Fibroblast of lung (primary cell): Measurements from ENCODE around the gene TLL2. TPM values are rescaled to one million over a fixed set of nuclear protein-coding genes. Genes with fewer than 3 reads are reported as not detected.
A peak's percentile ranks its signal among the peaks of the same experiment; 100 is the strongest.

Experiments
- DNase-seq, 2 donors: peaks; one replicate each; pipeline versions ENCODE4 v3.0.0 to v3.0.0-alpha.2; 2010; ENCODE audit warnings: low read depth in 2 of 2
- H2AFZ ChIP-seq: 2 replicates; pipeline ENCODE4 v1.5.1; 2012; ENCODE audit warnings: low read length, control low read depth, inconsistent platforms
- H3K27ac ChIP-seq: 2 replicates; pipeline ENCODE4 v1.5.1; 2011; ENCODE audit warnings: low read length, control low read depth; ENCODE audit not compliant: insufficient read depth
- H3K27me3 ChIP-seq: 2 replicates; pipeline ENCODE4 v1.5.1; 2011; ENCODE audit warnings: mild to moderate bottlenecking, low read length; ENCODE audit not compliant: control insufficient read depth, insufficient read depth
- H3K36me3 ChIP-seq: 2 replicates; pipeline ENCODE4 v1.5.1; 2011; ENCODE audit warnings: low read length; ENCODE audit not compliant: control insufficient read depth, insufficient read depth
- H3K4me1 ChIP-seq: 2 replicates; pipeline ENCODE4 v1.5.1; 2011; ENCODE audit warnings: low read length; ENCODE audit not compliant: control insufficient read depth, insufficient read depth; ENCODE audit errors: extremely low read depth
- H3K4me2 ChIP-seq: 2 replicates; pipeline ENCODE4 v1.5.1; 2011; ENCODE audit warnings: low read length, control low read depth; ENCODE audit not compliant: insufficient read depth; ENCODE audit errors: extremely low read depth
- H3K4me3 ChIP-seq, 4 experiments: fragments of 200-600 bp in 1 of 4; sonication (generic) in 1 of 4; replicated peaks in 1 of 4; 2 replicates each; pipeline ENCODE4 v1.5.1; 2011 to 2016; ENCODE audit warnings: low read length in 4 of 4, low read depth in 3 of 4, mild to moderate bottlenecking in 3 of 4, control low read depth in 2 of 4, inconsistent platforms in 1 of 4, mixed read lengths in 1 of 4; ENCODE audit not compliant: insufficient read depth in 1 of 4; ENCODE audit errors: control extremely low read depth in 1 of 4
- H3K79me2 ChIP-seq: 2 replicates; pipeline ENCODE4 v1.5.1; 2012; ENCODE audit warnings: mild to moderate bottlenecking, low read length, inconsistent platforms; ENCODE audit not compliant: control insufficient read depth, insufficient read depth
- H3K9ac ChIP-seq: 2 replicates; pipeline ENCODE4 v1.5.1; 2011; ENCODE audit warnings: mild to moderate bottlenecking, low read length, control low read depth; ENCODE audit not compliant: insufficient read depth
- H3K9me3 ChIP-seq: 2 replicates; pipeline ENCODE4 v1.5.1; 2012; ENCODE audit warnings: low read depth, low read length; ENCODE audit not compliant: control insufficient read depth, insufficient read depth
- H4K20me1 ChIP-seq: 2 replicates; pipeline ENCODE4 v1.5.1; 2011; ENCODE audit warnings: low read length; ENCODE audit not compliant: control insufficient read depth, insufficient read depth; ENCODE audit errors: extremely low read depth
- EZH2 ChIP-seq: IDR thresholded peaks from 2 replicates; pipeline ENCODE4 v1.5.1; 2012; ENCODE audit warnings: low read length, control low read depth, mild to moderate bottlenecking; ENCODE audit errors: missing control alignments
- polyA plus RNA-seq, 2 donors: library from polyadenylated mRNA; depleted of rRNA in 1 of 2; stranded (reverse) in 1 of 2; unstranded in 1 of 2; fragments of >200 nt; gene quantifications; 2 replicates each; pipeline ENCODE4 v1.2.1, GENCODE V29; 2011 to 2012; ENCODE audit warnings: missing spikeins in 1 of 2
- total RNA-seq: library from RNA; depleted of rRNA; stranded (reverse); fragments of >200 nt; gene quantifications from 2 replicates; pipeline ENCODE4 v1.2.1, GENCODE V29; 2014
- TF ChIP-seq, protein P1 (sequence below), 2 donors: IDR thresholded peaks in 1 of 2; conservative IDR thresholded peaks in 1 of 2; 1 replicate in 1 of 2; 2 replicates in 1 of 2; pipeline ENCODE4 v1.5.1; 2011 to 2012; ENCODE audit warnings: low read length in 2 of 2, control low read depth in 1 of 2, inconsistent platforms in 1 of 2, low read depth in 1 of 2, mild to moderate bottlenecking in 1 of 2

Gene TLL2
- total and polyA plus RNA-seq, 2 donors (not counting 1 experiment from before 2014, with no cell fraction given), result 0.05 to 0.17 TPM

DNA sequence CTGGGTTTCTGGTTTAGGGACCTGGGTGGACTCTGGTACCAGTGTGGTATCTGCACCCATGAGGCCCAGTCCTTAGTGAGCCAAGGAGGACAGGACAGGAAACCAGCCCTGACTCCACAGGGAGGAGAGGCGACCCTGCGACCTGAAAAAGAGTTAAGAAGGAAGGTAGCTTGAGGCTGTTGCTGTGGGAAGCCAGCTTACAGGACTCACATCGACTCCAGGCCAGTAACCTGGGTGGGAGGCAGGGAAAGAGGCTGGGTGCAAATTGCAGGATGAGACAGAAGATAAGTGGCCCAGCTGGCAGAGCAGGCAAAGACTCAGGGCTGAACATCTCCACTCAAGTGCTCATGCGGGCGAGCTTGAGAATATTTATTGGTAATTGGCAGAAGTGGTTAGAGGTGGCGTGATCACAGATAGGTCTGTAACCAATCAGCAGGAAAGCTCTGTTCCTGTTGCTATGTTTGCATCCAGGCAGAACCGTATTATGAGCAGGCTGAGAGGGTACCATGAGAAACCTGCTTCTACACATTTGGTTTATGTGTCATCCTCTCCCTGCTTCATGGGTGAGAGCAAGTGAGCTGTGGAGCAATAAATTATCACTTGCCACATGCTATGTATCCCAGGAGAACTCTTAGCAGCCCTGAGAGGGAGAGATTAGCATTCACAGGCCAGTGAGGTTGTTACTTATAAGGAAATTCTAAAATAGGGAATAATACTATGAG is 11.0 kb downstream of the TLL2 start:
- no peak for DNase-seq
- H3K79me2 ChIP-seq, result no peaks in the 10 kb centered on the region
- no peak overlapping the region for H3K4me3 ChIP-seq
- TF ChIP-seq, protein P1, sequence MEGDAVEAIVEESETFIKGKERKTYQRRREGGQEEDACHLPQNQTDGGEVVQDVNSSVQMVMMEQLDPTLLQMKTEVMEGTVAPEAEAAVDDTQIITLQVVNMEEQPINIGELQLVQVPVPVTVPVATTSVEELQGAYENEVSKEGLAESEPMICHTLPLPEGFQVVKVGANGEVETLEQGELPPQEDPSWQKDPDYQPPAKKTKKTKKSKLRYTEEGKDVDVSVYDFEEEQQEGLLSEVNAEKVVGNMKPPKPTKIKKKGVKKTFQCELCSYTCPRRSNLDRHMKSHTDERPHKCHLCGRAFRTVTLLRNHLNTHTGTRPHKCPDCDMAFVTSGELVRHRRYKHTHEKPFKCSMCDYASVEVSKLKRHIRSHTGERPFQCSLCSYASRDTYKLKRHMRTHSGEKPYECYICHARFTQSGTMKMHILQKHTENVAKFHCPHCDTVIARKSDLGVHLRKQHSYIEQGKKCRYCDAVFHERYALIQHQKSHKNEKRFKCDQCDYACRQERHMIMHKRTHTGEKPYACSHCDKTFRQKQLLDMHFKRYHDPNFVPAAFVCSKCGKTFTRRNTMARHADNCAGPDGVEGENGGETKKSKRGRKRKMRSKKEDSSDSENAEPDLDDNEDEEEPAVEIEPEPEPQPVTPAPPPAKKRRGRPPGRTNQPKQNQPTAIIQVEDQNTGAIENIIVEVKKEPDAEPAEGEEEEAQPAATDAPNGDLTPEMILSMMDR (conservative IDR thresholded peaks at IDR 0.05 in 1 of 2, IDR thresholded peaks at IDR 0.05 in 1 of 2; ENCODE audit: low read depth in 1 of 2, low read length in 2 of 2), result no peak
- TF ChIP-seq EZH2, result no peak
- H3K36me3 ChIP-seq, result no peaks in the 10 kb centered on the region
- no peaks in the 10 kb centered on the region for H3K9me3 ChIP-seq
- H3K4me1 ChIP-seq, result no peaks in the 10 kb centered on the region
- no peak overlapping the region for H2AFZ ChIP-seq
- no peak overlapping the region for H3K4me2 ChIP-seq
- H4K20me1 ChIP-seq, result no peaks in the 10 kb centered on the region
- H3K27ac ChIP-seq, result no peak overlapping the region
- H3K27me3 ChIP-seq, result no peaks in the 10 kb centered on the region
- H3K9ac ChIP-seq, result no peak overlapping the region

DNA sequence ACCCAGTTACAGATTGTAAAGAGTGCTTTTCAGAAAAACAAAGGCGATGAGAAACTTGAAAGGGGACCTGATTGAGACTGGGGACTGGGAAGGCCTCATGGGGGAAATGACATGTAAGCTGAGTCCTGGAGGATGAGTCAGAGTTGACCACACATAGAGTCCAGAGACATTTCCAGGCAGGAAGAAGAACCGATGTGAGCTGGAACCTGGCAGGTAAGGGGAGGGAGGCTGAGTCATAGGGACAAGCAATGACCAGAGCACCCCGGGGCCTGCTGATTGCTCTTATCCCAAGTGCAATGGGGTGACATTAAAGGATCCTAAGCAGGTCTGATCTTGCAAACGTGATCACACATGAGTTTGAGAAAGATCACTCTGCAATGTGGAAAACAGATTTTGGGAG is 11.7 kb downstream of the TLL2 start:
- no peak for TF ChIP-seq EZH2
- TF ChIP-seq, protein P1 (conservative IDR thresholded peaks at IDR 0.05 in 1 of 2, IDR thresholded peaks at IDR 0.05 in 1 of 2; ENCODE audit: low read depth in 1 of 2, low read length in 2 of 2), result no peak
- peak in 1 of 2 donors; percentile 42 for DNase-seq
- Histone ChIP-seq H3K9me3 (no peaks in the 10 kb centered on the region), H3K4me1 (no peaks in the 10 kb centered on the region), H3K36me3 (no peaks in the 10 kb centered on the region), H4K20me1 (no peaks in the 10 kb centered on the region), H2AFZ (no peak overlapping the region), H3K4me3 (no peak overlapping the region), H3K4me2 (no peak overlapping the region), H3K79me2 (no peaks in the 10 kb centered on the region), H3K9ac (no peak overlapping the region), H3K27ac (no peak overlapping the region), H3K27me3 (no peaks in the 10 kb centered on the region)

DNA sequence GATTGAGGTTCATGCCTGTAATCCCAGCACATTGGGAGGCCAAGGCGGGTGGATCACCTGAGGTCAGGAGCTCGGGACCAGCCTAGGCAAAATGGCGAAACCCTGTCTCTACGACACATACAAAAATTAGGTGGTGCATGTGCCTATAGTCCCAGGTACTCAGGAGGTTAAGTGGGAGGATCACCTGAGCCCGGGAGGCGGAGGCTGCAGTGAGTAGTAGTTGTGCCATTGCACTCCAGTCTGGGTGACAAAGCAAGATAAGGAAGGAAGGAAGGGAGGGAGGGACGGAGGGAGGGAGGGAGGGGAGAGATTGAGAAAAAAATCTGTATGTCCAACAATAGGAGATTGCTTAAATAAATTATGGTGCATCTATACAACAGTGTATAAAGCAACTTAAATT is 13.2 kb downstream of the TLL2 start:
- Histone ChIP-seq H3K4me2 (no peak overlapping the region), H3K9ac (no peak overlapping the region), H3K79me2 (no peaks in the 10 kb centered on the region), H2AFZ (no peak overlapping the region), H3K27me3 (no peaks in the 10 kb centered on the region), H3K9me3 (no peaks in the 10 kb centered on the region), H3K27ac (no peak overlapping the region), H3K36me3 (no peaks in the 10 kb centered on the region), H3K4me1 (no peaks in the 10 kb centered on the region), H3K4me3 (no peak overlapping the region), H4K20me1 (no peaks in the 10 kb centered on the region)
- TF ChIP-seq, protein P1 (conservative IDR thresholded peaks at IDR 0.05 in 1 of 2, IDR thresholded peaks at IDR 0.05 in 1 of 2; ENCODE audit: low read depth in 1 of 2, low read length in 2 of 2), result no peak
- no peak for TF ChIP-seq EZH2
- no peak for DNase-seq
